ENCODE measurements around the gene POLDIP3.
"Not testable (repeated sequence)": the region's sequence is repeated elsewhere in the genome, so short reads cannot be mapped to it uniquely, and the experiment has no call there.

The POLDIP3 gene

DNA sequence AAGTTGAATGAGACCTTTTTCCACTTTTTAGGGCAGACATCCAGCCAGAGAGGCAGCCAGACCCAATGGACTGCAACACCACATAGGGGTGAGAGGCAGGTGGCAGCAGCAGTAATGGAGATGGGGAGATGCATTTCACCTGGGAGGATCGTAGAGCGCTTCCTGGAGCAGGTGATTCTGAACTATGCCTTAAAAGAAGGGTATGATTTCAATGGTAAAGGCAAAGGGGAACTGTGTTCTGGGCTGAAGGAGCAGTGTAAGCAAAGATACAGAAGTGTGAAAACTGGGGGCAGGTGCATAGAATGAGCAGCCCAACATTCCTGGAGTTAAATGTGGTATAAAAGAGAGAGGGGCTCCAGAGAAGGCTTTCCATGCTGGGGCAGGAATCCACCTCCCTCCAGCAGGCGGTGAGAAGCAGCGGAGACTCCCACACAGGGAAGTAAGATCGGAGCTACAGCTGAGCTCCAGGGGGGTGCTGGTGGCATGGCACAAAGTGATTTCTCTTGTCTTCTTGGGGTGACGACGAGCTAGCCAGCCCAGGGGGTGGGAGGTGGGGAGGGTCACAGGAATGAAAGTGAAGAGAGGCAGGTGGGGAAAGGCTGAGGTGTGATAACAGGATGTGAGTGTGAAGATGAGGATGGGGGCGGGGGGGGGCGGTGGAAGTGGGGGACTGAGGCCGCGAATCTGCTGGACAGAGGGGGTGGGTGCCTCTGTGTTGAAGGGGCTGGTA is 65.2 kb downstream of the POLDIP3 start:
- DNase-seq (ENCODE audit: extremely low read depth, insufficient read length) = no peak
- TF ChIP-seq, protein P1, sequence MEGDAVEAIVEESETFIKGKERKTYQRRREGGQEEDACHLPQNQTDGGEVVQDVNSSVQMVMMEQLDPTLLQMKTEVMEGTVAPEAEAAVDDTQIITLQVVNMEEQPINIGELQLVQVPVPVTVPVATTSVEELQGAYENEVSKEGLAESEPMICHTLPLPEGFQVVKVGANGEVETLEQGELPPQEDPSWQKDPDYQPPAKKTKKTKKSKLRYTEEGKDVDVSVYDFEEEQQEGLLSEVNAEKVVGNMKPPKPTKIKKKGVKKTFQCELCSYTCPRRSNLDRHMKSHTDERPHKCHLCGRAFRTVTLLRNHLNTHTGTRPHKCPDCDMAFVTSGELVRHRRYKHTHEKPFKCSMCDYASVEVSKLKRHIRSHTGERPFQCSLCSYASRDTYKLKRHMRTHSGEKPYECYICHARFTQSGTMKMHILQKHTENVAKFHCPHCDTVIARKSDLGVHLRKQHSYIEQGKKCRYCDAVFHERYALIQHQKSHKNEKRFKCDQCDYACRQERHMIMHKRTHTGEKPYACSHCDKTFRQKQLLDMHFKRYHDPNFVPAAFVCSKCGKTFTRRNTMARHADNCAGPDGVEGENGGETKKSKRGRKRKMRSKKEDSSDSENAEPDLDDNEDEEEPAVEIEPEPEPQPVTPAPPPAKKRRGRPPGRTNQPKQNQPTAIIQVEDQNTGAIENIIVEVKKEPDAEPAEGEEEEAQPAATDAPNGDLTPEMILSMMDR (IDR thresholded peaks at IDR 0.05; ENCODE audit: insufficient read depth, low read length, poor library complexity, severe bottlenecking) = no peak
- no peaks in the 10 kb centered on the region for H3K36me3 ChIP-seq (ENCODE audit: control insufficient read depth, insufficient read depth, low read length)
- no peak overlapping the region for H3K4me3 ChIP-seq (replicated peaks; ENCODE audit: low read depth, low read length)
- H3K27me3 ChIP-seq (replicated peaks; ENCODE audit: control insufficient read depth, insufficient read depth, low read length) = no peaks in the 10 kb centered on the region

DNA sequence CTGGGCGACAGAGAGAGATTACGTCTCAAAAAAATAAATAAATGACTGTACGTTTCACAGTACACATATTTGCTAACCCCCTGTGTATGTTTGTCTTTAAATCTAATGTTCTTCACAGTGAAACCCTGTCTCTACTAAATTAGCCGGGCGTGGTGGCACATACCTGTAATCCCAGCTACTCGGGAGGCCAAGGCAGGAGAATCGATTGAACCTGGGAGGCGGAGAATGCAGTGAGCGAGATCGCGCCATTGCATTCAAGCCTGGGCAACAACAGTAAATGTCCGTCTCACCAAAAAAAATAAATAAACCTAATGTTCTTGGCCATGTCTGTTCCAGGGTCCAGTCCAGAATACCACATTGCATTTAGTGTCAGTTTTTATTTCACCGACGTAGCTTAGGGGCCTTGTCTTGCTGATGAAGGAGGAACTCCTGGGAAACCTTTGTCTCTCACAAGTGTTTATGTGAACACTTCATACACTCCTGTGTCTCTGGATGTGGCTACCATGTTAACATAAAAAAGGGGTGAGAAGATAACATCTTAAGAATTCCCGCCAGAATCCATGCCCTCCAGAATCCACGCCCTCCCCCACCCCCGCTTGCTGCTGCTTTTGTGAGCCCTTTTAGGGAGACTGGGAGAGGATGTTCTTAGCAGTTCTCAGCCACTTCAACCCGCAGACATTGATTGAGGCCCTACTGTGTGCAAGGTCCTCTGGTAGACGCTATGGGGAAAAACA is 65.9 kb downstream of the POLDIP3 start:
- H3K27me3 ChIP-seq (replicated peaks; ENCODE audit: control insufficient read depth, insufficient read depth, low read length) = no peaks in the 10 kb centered on the region
- H3K4me3 ChIP-seq (replicated peaks; ENCODE audit: low read depth, low read length) = no peak overlapping the region
- DNase-seq (ENCODE audit: extremely low read depth, insufficient read length) = no peak
- H3K36me3 ChIP-seq (ENCODE audit: control insufficient read depth, insufficient read depth, low read length) = no peaks in the 10 kb centered on the region
- TF ChIP-seq, protein P1 (IDR thresholded peaks at IDR 0.05; ENCODE audit: insufficient read depth, low read length, poor library complexity, severe bottlenecking) = no peak

DNA sequence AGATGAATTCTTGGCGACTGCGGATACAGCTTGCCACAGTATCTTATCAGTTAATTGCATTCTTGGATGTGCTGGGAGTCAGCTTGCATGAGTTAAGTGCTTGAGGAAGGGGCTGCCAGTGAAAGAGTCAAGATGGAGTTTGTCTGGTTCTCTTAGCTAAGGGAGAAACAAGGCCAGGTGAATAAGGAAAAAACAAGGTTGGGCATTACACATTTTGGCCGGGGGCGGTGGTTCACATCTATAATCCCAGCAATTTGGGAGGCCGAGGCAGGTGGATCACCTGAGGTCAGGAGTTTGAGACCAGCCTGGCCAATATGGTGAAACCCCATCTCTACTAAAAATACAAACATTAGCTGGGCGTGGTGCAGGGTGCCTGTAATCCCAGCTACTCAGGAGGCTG is 66.6 kb downstream of the POLDIP3 start:
- H3K4me3 ChIP-seq (replicated peaks; ENCODE audit: low read depth, low read length); H3K36me3 ChIP-seq (ENCODE audit: control insufficient read depth, insufficient read depth, low read length); DNase-seq (ENCODE audit: extremely low read depth, insufficient read length): not testable (repeated sequence)

DNA sequence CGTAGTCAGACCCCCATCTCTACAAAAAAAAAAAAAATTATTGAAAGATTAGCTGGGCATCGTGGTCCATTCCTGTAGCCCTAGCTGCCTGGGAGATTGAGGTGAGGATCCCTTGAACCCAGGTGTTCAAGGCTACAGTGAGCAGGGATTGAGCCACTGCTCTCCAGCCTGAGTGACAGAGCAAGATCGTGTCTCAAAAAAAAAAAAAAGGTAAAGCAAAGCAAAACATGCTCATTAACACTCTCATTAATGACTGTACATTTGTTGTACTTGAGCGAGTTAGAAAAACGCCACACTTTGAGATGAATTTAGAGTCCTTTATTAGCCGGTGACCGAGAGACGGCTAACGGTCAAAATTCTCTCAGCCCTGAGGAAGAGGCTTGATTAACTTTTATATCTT is 67.1 kb downstream of the POLDIP3 start:
- no peaks in the 10 kb centered on the region for H3K27me3 ChIP-seq (replicated peaks; ENCODE audit: control insufficient read depth, insufficient read depth, low read length)
- no peak overlapping the region for H3K4me3 ChIP-seq (replicated peaks; ENCODE audit: low read depth, low read length)
- no peaks in the 10 kb centered on the region for H3K36me3 ChIP-seq (ENCODE audit: control insufficient read depth, insufficient read depth, low read length)
- TF ChIP-seq, protein P1 (IDR thresholded peaks at IDR 0.05; ENCODE audit: insufficient read depth, low read length, poor library complexity, severe bottlenecking) = no peak
- DNase-seq (ENCODE audit: extremely low read depth, insufficient read length) = no peak

More for the DNA sequence above, 66.6 kb downstream of the POLDIP3 start:
- not testable (repeated sequence) for H3K27me3 ChIP-seq (replicated peaks; ENCODE audit: control insufficient read depth, insufficient read depth, low read length)

DNA sequence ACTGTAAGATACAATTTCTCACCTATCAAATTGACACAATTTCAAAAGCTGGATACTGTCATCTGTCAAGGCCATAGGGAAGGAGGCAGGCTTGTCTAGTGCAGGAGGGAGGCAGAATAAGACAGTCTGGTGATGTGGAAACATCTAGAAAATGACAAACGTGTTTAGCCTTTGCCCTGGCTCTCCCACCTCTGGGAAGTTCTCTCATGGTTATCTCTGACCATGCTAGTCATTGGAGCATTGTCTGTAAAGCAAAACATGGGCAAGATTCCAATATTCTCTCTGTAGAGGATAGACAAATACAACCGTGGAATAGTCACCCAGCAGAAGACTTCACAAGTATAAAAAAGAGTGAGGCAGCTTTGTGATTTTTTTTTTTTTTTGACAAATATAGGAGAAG is 70.0 kb downstream of the POLDIP3 start:
- no peak overlapping the region for H3K4me3 ChIP-seq (replicated peaks; ENCODE audit: low read depth, low read length)
- TF ChIP-seq, protein P1 (IDR thresholded peaks at IDR 0.05; ENCODE audit: insufficient read depth, low read length, poor library complexity, severe bottlenecking) = no peak
- no peaks in the 10 kb centered on the region for H3K36me3 ChIP-seq (ENCODE audit: control insufficient read depth, insufficient read depth, low read length)
- DNase-seq (ENCODE audit: extremely low read depth, insufficient read length) = no peak
- no peaks in the 10 kb centered on the region for H3K27me3 ChIP-seq (replicated peaks; ENCODE audit: control insufficient read depth, insufficient read depth, low read length)

DNA sequence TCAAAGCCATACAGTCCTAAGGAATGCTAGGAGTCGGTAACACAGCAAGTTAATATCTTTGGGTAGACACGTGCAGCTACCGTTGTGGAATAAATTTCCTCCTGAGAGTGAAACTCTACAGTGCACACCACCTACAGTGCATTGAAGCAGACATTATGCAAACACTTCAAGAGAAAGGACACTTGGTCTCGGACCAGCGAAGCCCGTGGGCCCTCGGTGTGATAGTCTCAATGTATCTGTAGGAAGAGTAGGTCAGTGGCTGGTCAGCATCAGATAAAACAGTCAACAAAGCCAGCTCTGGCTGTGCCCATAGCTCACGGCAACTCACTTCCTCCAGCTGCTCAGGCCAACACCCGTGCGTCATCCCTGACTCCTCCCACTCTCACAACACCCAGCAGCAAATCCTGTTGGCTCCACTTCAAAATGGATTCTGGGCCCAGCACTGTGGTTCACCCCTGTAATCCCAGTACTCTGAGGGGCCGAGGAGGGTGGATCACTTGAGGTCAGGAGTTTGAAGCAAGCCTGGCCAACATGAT is 75.4 kb downstream of the POLDIP3 start:
- DNase-seq (ENCODE audit: extremely low read depth, insufficient read length); H3K36me3 ChIP-seq (ENCODE audit: control insufficient read depth, insufficient read depth, low read length); H3K27me3 ChIP-seq (replicated peaks; ENCODE audit: control insufficient read depth, insufficient read depth, low read length); H3K4me3 ChIP-seq (replicated peaks; ENCODE audit: low read depth, low read length): not testable (repeated sequence)

DNA sequence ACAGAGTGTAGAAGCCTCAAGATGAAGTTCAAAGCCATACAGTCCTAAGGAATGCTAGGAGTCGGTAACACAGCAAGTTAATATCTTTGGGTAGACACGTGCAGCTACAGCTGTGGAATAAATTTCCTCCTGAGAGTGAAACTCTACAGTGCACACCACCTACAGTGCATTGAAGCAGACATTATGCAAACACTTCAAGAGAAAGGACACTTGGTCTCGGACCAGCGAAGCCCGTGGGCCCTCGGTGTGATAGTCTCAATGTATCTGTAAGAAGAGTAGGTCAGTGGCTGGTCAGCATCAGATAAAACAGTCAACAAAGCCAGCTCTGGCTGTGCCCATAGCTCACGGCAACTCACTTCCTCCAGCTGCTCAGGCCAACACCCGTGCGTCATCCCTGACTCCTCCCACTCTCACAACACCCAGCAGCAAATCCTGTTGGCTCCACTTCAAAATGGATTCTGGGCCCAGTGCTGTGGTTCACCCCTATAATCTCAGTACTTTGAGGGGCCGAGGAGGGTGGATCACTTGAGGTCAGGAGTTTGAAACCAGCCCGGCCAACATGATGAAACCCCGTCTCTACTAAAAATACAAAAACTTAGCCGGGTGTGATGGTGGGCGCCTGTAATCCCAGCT is 77.4 kb downstream of the POLDIP3 start:
- not testable (repeated sequence) for H3K27me3 ChIP-seq (replicated peaks; ENCODE audit: control insufficient read depth, insufficient read depth, low read length); H3K4me3 ChIP-seq (replicated peaks; ENCODE audit: low read depth, low read length); DNase-seq (ENCODE audit: extremely low read depth, insufficient read length); H3K36me3 ChIP-seq (ENCODE audit: control insufficient read depth, insufficient read depth, low read length)

DNA sequence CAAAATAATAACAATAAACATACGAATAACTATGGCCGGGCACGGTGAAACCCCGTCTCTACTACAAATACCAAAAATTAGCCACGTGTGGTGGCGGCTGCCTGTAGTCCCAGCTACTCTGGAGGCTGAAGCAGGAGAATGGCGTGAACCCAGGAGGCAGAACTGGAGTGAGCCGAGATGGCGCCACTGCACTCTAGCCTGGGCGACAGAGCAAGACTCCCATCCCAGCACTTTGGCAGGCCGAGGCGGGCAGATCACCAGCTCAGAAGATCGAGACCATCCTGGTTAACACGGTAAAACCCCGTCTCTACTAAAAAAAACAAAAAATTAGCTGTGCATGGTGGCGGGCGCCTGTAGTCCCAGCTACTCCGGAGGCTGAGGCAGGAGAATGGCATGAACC is 78.0 kb downstream of the POLDIP3 start:
- not testable (repeated sequence) for DNase-seq (ENCODE audit: extremely low read depth, insufficient read length); H3K27me3 ChIP-seq (replicated peaks; ENCODE audit: control insufficient read depth, insufficient read depth, low read length)

More for the DNA sequence above, 78.0 kb downstream of the POLDIP3 start:
- H3K36me3 ChIP-seq (ENCODE audit: control insufficient read depth, insufficient read depth, low read length); H3K4me3 ChIP-seq (replicated peaks; ENCODE audit: low read depth, low read length): not testable (repeated sequence)
